Middle frontal gyrus (tissue), 1 donor: ENCODE measurements around the gene WDR27.

Experiments used
- DNase-seq: peaks from one replicate; pipeline ENCODE4 v3.0.0-alpha.2; 2015; ENCODE audit warnings: low spot score; ENCODE audit errors: extremely low spot score

The WDR27 gene

GRCh38 chr6:169568314-169569087, 133.3 kb downstream of the WDR27 start:
- DNase-seq, result no peak

- DNase-seq, result no peak
These were observed 134.0 kb downstream of the WDR27 start for GRCh38 chr6:169567819-169568218.

DNA sequence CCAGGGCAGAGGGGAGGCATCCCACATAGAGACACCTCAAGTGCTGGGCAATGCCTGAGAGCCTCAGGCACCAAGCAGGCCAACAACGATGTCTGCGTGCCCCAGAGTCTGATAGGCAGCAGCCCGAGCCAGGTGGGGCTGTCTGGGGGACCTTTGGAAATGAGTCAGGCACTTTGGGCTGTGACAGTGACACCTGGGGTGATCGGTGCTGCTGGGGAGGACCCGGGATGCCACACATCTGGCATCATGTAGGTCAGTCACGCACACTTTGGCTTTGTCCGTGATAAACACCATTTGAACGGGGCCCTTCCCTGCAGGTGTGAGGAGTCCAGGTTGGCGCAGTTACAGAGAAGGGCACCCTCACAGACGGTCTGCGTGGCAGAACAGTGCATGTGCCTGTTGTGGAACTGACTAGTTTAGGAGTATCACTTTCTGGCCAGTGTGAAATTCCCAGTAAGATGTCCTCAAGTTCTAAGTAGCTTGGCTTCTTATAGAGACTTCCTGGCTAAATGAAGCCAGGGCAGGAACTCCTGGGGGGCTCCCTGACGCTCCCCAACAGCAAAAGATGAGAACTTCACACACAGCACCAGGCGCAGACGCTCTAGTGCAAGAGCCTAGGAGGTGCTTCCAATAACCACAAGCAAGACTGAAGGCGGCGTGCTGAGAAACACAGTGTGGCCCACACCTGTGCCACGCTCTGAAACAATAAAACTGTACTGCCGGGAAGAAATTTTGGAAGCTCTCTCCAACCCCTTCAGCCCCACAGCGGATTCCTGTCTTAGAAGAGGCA, 134.7 kb downstream of the WDR27 start:
- no peak for DNase-seq

GRCh38 chr6:169566319-169566718, 135.5 kb downstream of the WDR27 start:
- DNase-seq, result no peak

DNA sequence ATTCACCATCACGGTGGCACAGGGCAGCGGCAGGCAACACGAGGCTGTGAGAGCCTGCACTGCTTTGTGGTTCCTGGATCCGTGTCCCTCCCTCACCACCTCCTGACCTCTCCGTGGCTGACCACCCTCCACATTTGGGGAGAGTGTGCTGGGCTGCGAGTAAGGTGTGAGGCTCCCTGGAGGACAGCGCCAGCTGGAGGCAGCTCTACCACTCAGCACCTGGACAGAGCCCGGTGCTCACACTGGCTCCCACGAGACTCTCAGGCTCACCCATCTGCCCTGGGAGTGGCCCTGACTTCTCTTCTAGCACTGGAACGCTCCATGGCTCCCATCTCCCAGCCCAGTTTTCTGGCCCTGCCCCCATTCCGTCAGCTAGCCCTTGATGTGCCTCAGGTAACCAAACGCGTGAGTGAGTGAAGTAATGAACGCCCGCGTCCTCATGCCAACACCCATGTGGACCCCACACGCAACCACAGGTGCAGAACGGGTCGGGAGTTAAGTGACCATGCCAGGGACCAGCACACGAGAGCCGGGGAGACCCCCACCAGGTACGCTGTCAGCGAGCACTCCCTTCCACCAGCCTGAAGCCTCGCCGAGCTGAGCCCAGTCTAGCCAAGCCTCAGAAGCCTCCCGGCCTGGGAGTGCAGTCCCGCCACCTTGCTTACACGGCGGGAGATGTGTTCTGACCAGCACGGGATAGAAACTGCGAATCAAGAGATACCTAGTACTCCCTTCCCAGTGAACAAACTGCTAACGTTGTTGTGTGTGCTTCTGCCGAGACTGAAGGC, 137.2 kb downstream of the WDR27 start:
- no peak for DNase-seq

- DNase-seq, result no peak
These were observed 140.2 kb downstream of the WDR27 start for GRCh38 chr6:169561665-169562064.

DNA sequence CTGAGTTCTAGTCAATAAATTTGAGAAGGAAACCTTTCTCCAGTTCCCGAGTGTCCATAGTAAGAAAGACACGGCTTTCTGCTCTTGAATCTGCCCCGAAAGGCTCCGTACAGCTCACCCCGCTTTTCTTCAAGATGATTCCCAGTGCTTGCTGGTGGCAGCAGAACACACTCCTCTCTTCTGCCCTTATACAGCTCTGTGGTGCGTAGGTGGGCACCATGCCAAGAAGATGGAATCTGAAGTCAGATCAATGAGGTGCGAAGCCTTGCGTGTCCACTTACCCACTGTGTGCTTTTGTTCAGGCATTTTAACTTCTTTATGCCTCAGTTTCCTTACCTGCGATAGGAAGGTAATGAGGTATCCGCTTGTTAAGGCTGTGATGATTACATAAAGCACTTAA, 142.2 kb downstream of the WDR27 start:
- DNase-seq, result no peak

- DNase-seq, result no peak
These were observed 142.9 kb downstream of the WDR27 start for GRCh38 chr6:169558774-169559441.

DNA sequence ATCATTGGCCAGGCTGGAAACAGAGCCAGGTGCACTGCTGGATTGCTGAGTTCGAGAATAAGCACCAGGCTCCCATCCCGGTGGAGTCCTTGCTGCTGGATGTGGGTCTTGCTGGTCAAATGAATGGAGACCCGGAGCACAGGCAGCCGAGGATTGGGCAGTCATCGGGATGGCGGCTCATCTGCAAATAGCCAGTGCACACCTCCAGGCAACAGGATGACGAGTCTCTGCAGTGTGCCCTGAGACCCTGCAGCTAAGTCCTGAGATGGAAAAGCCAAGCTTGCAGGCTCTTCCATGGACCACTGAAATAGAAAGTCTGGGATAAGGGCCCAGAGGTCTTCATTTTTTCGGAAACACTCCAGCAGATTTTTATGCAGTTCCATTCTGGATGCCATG, 143.5 kb downstream of the WDR27 start:
- no peak for DNase-seq

DNA sequence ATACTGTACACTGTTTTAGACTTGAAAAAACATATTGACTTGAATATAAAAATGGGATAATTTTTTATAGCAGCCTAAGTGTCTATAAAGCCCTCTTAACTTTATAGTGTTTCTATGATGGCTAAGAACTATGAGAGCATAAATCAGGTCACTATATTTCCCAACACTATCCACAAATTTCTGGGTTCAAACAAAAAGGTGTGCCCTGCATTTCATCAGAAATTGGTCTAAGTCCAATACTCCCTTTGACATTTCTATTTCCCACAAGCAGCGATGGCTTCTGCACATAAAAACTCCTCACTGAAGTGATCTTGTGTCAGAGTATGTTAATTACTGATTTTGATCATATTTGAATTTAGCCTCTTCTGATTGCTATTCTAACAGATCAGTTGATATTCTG, 143.9 kb downstream of the WDR27 start:
- no peak for DNase-seq

DNA sequence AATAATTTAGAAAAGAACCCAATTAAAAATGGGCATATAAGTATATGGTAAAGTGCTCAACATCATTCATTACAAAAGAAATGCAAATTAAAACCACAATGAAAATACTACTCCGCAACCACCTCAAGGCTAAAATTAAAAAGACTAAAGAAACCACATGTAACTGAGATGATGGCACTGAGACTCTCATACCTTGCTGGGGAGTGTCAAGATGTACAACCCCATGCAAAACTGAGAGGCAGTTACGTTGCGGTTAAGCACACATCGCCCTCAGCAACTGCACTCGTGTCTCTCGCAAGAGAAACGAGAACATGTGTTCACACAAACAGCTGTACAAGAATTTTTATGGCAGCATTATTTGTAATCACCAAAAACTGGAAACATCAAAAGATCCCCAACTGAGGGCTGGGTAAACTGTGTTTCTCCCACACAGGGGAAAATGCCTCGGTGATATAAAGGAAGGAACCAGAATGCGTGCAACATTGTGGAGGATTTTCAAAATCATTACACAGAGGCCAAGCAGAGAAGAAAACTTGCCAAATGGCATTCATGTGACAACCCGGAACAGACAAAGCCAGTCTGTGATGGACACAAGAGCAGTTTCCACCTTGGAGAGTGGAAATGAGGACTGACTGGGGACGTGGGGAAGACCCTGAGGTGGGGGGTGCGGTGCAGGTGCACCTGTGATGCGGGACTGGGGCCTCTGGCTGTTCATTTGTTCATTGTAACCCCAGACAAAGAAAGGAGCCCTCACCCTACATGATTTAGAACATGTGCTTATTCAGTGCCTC, 144.9 kb downstream of the WDR27 start:
- no peak for DNase-seq

DNA sequence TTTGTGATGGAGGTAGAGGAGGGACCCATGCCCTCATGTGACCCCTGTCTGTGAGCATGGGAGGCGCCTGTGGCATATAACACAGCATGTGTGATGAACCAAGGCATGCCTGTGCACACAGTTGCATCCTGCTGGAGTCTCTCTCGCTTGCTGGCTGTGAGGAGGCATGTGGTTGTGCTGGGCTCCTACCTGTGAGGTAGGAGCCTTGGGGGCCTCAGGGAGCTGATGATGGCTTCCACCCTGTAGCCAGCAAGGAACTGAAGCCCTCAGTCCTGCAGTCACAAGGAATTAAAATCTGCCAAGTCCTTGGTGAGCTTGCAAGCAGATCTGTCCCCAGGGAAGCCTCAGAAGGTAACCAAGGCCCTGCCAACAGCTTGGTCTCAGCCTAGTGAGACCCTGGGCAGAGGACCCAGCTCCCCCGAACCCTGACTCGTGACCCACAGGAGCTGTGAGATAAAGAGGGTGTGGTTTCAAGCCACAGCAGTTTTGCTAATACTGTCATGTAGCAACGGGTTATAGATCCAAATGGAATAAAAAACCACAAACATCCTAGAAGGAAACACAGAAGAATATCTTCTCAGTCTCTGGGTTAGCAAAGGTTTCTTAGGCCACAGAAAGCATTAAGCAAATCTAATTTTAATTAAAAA, 145.7 kb downstream of the WDR27 start:
- DNase-seq, result no peak

DNA sequence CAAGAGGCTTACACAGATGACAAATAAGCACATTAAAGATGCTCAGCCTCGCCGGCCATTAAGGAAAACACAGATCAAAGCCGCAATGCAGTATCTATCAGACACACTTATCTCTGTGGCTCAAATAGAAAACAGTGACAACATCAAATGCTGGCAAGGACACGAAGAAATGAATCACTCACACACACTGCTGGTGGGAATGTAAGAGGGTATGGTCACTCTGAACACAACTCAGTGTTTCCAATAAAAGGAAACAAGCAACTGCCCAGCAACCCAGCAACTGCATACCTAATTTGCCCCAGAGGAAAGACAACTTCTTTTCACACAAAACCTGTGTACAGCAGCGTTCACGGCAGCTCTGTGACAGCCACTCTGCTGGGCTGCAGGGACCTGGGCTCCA, 155.8 kb downstream of the WDR27 start:
- DNase-seq, result no peak

DNA sequence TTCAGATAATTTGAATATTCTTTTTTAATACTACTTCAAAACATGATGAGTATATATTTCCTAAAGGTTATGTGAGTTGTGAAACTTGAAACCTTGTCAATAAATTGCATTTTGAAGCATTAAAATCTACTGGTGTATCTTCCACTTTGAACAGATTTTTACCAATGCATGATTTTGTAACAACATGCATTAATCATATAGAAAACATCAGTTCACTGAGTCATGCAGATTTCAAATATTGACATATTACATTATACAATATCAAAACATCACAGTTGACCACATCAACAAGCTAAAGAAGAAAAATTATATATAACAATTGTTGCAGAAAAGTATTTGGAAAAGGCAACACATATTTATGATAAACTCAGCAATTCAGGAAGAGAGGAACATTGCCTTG, 158.1 kb downstream of the WDR27 start:
- DNase-seq, result no peak

- no peak for DNase-seq
These were observed 159.3 kb downstream of the WDR27 start for GRCh38 chr6:169542491-169542890.

DNA sequence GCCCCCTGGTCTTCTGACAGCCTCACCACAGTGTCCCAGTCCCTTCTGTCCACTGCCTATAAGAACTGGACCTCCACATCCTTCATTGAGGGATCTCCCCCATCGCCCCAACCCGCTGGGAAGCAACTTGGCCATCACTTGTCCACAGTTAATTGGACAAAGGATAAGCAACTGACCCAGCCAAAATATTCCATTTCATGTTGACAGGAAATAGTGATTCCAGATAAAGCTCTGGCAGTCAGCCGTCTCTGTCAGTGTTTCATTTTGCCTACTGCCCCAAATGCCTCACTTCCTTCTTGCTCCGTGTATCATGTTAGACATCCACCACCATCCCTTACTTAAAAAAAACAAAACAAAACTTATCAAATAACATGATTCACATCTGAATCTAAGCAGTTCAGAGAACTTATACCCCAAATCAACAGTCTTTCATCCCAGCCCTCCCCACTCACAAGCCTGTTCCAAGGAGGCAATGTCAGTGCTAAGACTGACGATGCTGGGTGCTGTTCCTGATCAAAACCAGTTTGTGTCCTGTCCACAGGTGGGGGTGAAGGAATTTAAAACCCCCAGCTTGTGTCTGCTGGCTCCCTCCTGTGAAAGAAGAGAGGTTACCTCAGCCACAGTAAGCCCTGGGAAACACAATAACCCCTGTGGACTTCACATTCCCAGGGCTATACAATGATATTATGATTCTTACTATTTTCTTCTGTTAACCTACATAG, 162.5 kb downstream of the WDR27 start:
- no peak for DNase-seq

DNA sequence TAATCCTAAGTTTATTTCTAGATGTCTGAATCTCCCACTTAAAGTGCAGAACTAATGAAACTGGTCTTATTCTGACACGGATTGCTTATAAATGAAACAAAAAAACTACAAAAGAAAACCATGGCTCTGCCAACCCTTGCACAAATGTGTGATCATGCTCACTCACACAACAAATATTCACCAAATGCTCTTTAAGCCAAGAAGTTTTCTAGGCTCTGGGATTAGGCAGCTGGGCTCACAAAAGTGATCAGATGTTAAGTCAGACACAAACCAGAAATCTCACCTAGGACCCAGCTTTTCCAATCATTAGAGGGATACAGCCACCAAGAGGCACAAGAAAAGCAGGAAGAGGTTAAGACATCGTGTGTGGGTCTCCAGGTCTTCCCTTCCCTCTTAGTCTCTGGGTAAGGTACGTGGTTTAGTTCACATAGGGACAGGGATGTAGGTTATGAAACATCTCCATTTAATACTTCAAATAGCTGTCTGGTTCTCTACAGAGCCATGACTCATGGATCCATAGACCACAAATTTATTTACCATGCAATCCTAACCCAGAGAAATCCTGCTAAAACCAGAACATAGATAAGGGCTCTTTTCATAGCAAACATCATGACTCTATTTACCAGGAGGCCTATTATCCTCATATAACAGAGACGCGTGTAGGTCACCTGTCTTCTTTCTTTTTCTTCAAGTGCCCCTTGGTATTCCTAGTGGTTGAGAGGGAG, 165.2 kb downstream of the WDR27 start:
- no peak for DNase-seq

DNA sequence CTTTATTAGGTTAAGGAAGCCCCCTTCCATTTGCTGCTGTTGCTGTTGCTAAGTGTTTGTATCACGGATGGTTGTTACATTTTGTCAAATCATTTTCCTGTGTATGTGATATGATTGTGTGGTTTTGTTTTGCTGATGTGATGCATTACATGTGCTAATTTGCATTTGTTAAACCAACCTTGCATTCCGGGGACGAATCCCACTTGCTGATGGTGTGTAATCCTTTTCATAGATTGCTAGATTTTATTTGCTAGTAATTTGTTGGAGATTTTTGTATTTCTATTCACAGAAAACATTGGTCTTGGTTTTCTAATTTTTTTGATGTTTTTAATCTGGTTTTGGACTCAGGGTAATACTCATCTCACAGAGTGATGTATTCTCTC, 167.8 kb downstream of the WDR27 start:
- no peak for DNase-seq
